GM12878 (cell line): Measurements from ENCODE around the gene ANKRD1. TPM values are rescaled to one million over a fixed set of nuclear protein-coding genes. Genes with fewer than 3 reads are reported as not detected.

Experiments used
- ATAC-seq: fragments of 200-7000 bp; cut with Tn5 transposase; 3 replicates; pipeline ENCODE4 v1.9.1; 2020; ENCODE audit warnings: mild to moderate bottlenecking, moderate library complexity
- BruUV-seq: library from RNA; stranded (reverse); fragments of 400-500 nt; replicated peaks from 2 replicates; lab custom pipeline; 2021; lab: Mats Ljungman, UMichigan
- CTCF ChIA-PET: fragments of 300-600 bp; sonication (Branson Sonifier 250); formaldehyde crosslinking; extraction: SDS; loops from one replicate; lab custom pipeline; 2021; ENCODE audit warnings: inconsistent platforms; lab: Yijun Ruan, JAX
- POLR2A ChIA-PET: fragments of 350-600 bp; formaldehyde crosslinking; extraction: SDS; loops from one replicate; lab custom pipeline; 2021; ENCODE audit warnings: inconsistent platforms; lab: Charles Lee
- RAD21 ChIA-PET: fragments of 300-600 bp; sonication (Branson Sonifier 250); formaldehyde crosslinking; loops from one replicate; lab custom pipeline; 2023; ENCODE audit warnings: antibody characterized with exemption; ENCODE audit not compliant: unreplicated experiment; lab: Charles Lee
- SMC1A ChIA-PET: fragments of 300-600 bp; sonication (Branson Sonifier 250); formaldehyde crosslinking; loops from one replicate; lab custom pipeline; 2023; ENCODE audit not compliant: unreplicated experiment, uncharacterized antibody; lab: Charles Lee
- DNase-seq: peaks from one replicate; pipeline ENCODE4 v3.0.0-alpha.2; 2011; ENCODE audit warnings: low read depth, low spot score
- FAIRE-seq: peaks from 3 replicates; lab custom pipeline; 2011; peaks lifted over from hg19 to GRCh38; lab: Jason Lieb, UNC
- H2AFZ ChIP-seq: 2 replicates; pipeline ENCODE4 v1.6.0; 2011; ENCODE audit warnings: low read depth, low read length, control low read depth; ENCODE audit not compliant: control insufficient read depth
- H3K27ac ChIP-seq: 2 replicates; pipeline ENCODE4 v1.5.1; 2011; ENCODE audit warnings: control low read depth; ENCODE audit not compliant: control insufficient read depth, insufficient read depth
- H3K27me3 ChIP-seq, 2 experiments: replicated peaks in 1 of 2; 2 replicates each; pipeline versions ENCODE4 v1.6.0 to v1.6.1; 2011; ENCODE audit warnings: low read length in 1 of 2; ENCODE audit not compliant: control insufficient read depth in 2 of 2, insufficient read depth in 2 of 2
- H3K36me3 ChIP-seq, 2 experiments: 2 replicates each; pipeline ENCODE4 v1.5.1; 2011; ENCODE audit warnings: low read length in 1 of 2; ENCODE audit not compliant: control insufficient read depth in 2 of 2, insufficient read depth in 2 of 2
- H3K4me1 ChIP-seq: 2 replicates; pipeline ENCODE4 v1.6.1; 2011; ENCODE audit warnings: mild to moderate bottlenecking, low read length, moderate library complexity, mixed read lengths; ENCODE audit not compliant: control insufficient read depth, insufficient read depth
- H3K4me2 ChIP-seq: 2 replicates; pipeline ENCODE4 v1.6.0; 2011; ENCODE audit warnings: control low read depth; ENCODE audit not compliant: control insufficient read depth, insufficient read depth
- H3K4me3 ChIP-seq: fragments of 200-600 bp; sonication (generic); 2 replicates; pipeline ENCODE4 v1.5.1; 2016
- H3K79me2 ChIP-seq: 2 replicates; pipeline ENCODE4 v1.6.0; 2011; ENCODE audit warnings: low read length; ENCODE audit not compliant: control insufficient read depth, insufficient read depth
- H3K9ac ChIP-seq: 2 replicates; pipeline ENCODE4 v1.8.0; 2011; ENCODE audit warnings: low read length, control low read depth, mixed read lengths; ENCODE audit not compliant: control insufficient read depth, insufficient read depth
- H3K9me3 ChIP-seq: replicated peaks from 3 replicates; pipeline ENCODE4 v1.5.1; 2011; ENCODE audit warnings: mild to moderate bottlenecking, low read length; ENCODE audit not compliant: control insufficient read depth, insufficient read depth
- H4K20me1 ChIP-seq: 2 replicates; pipeline ENCODE4 v1.6.0; 2011; ENCODE audit not compliant: control insufficient read depth, insufficient read depth
- ATF2 ChIP-seq: IDR thresholded peaks from 2 replicates; pipeline ENCODE4 v1.6.1; 2012; ENCODE audit warnings: low read length, inconsistent platforms
- BHLHE40 ChIP-seq, 2 experiments: fragments of 450-650 bp in 1 of 2; IDR thresholded peaks; 2 replicates each; pipeline ENCODE4 v1.6.1; 2011 to 2017; ENCODE audit warnings: low read depth in 2 of 2, borderline replicate concordance in 1 of 2, improper control_type of control experiment in 1 of 2, low read length in 1 of 2, mild to moderate bottlenecking in 1 of 2
- CHD2 ChIP-seq: IDR thresholded peaks from 2 replicates; pipeline ENCODE4 v1.6.1; 2011; ENCODE audit warnings: low read depth, low read length, improper control_type of control experiment, borderline replicate concordance
- CHD4 ChIP-seq: fragments of 200-600 bp; sonication (generic); IDR thresholded peaks from 2 replicates; pipeline ENCODE4 v1.6.1; 2016; ENCODE audit warnings: mild to moderate bottlenecking
- ESRRA ChIP-seq: IDR thresholded peaks from 2 replicates; pipeline ENCODE4 v1.6.1; 2012; ENCODE audit warnings: mild to moderate bottlenecking, low read length, improper control_type of control experiment
- MEF2B ChIP-seq: fragments of 450-650 bp; IDR thresholded peaks from 2 replicates; pipeline ENCODE4 v1.6.1; 2018; ENCODE audit warnings: mild to moderate bottlenecking, moderate library complexity; ENCODE audit not compliant: partially characterized antibody, poor library complexity, severe bottlenecking
- NFIC ChIP-seq: IDR thresholded peaks from 2 replicates; pipeline ENCODE4 v1.6.1; 2012; ENCODE audit warnings: low read depth, mild to moderate bottlenecking, inconsistent platforms, low read length, moderate library complexity
- NR2C2 ChIP-seq: IDR thresholded peaks from 2 replicates; pipeline ENCODE4 v1.6.1; 2011; ENCODE audit warnings: borderline replicate concordance, low read depth; ENCODE audit not compliant: control insufficient read depth, insufficient read length
- PRDM15 ChIP-seq: fragments of 450-650 bp; formaldehyde crosslinking; IDR thresholded peaks from 2 replicates; pipeline ENCODE4 v1.4.0; 2020; ENCODE audit warnings: mild to moderate bottlenecking, moderate library complexity
- RAD51 ChIP-seq: fragments of 450-650 bp; IDR thresholded peaks from 2 replicates; pipeline ENCODE4 v1.6.1; 2016; ENCODE audit warnings: moderate library complexity, mild to moderate bottlenecking, inconsistent platforms
- SMAD5 ChIP-seq: IDR thresholded peaks from 2 replicates; pipeline ENCODE4 v1.6.1; 2016; ENCODE audit warnings: antibody characterized with exemption, low read depth
- WRNIP1 ChIP-seq: IDR thresholded peaks from 2 replicates; pipeline ENCODE4 v1.6.1; 2011; ENCODE audit warnings: low read depth, low read length, improper control_type of control experiment, borderline replicate concordance
- WGBS: methylation state at CpG from one replicate; pipeline ENCODE4 v1.1.6; 2016; ENCODE audit warnings: low lambda C conversion rate; ENCODE audit not compliant: insufficient replicate concordance, insufficient coverage; ENCODE audit errors: missing lambda C conversion rate; 5-methylcytosine and 5-hydroxymethylcytosine counted together
- in situ Hi-C: fragments of 300-500 bp; cut with MboI; formaldehyde crosslinking; loops from 9 replicates; pipeline ENCODE4 v1.14.3; 2018; ENCODE audit warnings: mixed read lengths
- intact Hi-C: fragments of 100-400 bp; cut with micrococcal nuclease; formaldehyde crosslinking; loops from one replicate; pipeline ENCODE4 v1.14.2; 2022; ENCODE audit not compliant: unreplicated experiment
- polyA plus RNA-seq, 11 experiments: library from polyadenylated mRNA; depleted of rRNA in 4 of 11; unstranded in 6 of 11; stranded (reverse) in 5 of 11; fragments of >200 nt; fragmentation: Nextera tagmentation in 4 of 11; fragmentation: Illumina TruSeq in 1 of 11; extraction: Ambion mirVana in 4 of 11; extraction: Trizol in 1 of 11; gene quantifications; 1 replicate in 1 of 11; 2 replicates in 10 of 11; pipeline versions ENCODE4 v1.2.1 to v1.2.3, GENCODE V29; 2011 to 2016; ENCODE audit warnings: inconsistent platforms in 2 of 11, missing spikeins in 2 of 11, low read depth in 1 of 11
- total RNA-seq, 4 experiments: library from RNA; depleted of rRNA in 3 of 4; stranded (reverse); fragments of >200 nt in 3 of 4; fragmentation: Illumina TruSeq in 1 of 4; extraction: Trizol in 1 of 4; gene quantifications; 2 replicates each; pipeline versions ENCODE4 v1.2.1 to v1.2.3, GENCODE V29; 2013 to 2021

ANKRD1 gene
- total and polyA plus RNA-seq, 10 of the 15 experiments (the other 5 are each of a cell fraction or from before 2014, with no cell fraction given) = not detected

- H2AFZ ChIP-seq = no peak overlapping the region
Observed at GRCh38 chr10:90890347-90890746, 30.5 kb downstream of the ANKRD1 start.

GRCh38 chr10:90889636-90890035 is 31.3 kb downstream of the ANKRD1 start:
- CTCF ChIA-PET = interaction anchor here (0.7 to 2.0 kb wide), 3 partner anchors 10 to 498 kb away, joined by 3 to 15 read pairs (median 4); no protein-coding TSS in a partner anchor
- peaks cover 11 to 42% of the 10 kb centered on the region in 2 experiments for H3K36me3 ChIP-seq
- SMC1A ChIA-PET = interaction anchor here (0.6 to 1.7 kb wide), 2 partner anchors 15 to 118 kb away, joined by 3 read pairs; no protein-coding TSS in a partner anchor
- FAIRE-seq (no peak), DNase-seq (no peak), ATAC-seq (no peak)
- H3K9ac ChIP-seq = no peak overlapping the region
- H3K4me2 ChIP-seq = no peak overlapping the region
- H4K20me1 ChIP-seq = no peaks in the 10 kb centered on the region
- no peaks in the 10 kb centered on the region for H3K27me3 ChIP-seq
- H3K4me3 ChIP-seq = no peak overlapping the region
- no peaks in the 10 kb centered on the region for H3K79me2 ChIP-seq
- H3K4me1 ChIP-seq = no peaks in the 10 kb centered on the region
- H3K27ac ChIP-seq = no peak overlapping the region
- in situ Hi-C loops = loop anchor here (25.0 kb wide), 1 partner anchor 1023 kb away; the partner anchor contains the start of genes BTAF1 and FGFBP3
- intact Hi-C loops = loop anchor here (10.0 kb wide), 1 partner anchor 745 kb away; the partner anchor contains the start of gene PPP1R3C
- no TSS peak for BruUV-seq
- POLR2A ChIA-PET = interaction anchor here (0.7 kb wide), 1 partner anchor 507 kb away, joined by 11 read pairs; no protein-coding TSS in a partner anchor
- H3K9me3 ChIP-seq = no peaks in the 10 kb centered on the region
- RAD21 ChIA-PET = no interaction called here
- 100% methylated on average over 1 of the region's 1 CpG for WGBS
- no peak overlapping the region for H2AFZ ChIP-seq
- no peak for TF ChIP-seq PRDM15 (CRISPR knock-in tag)
- TF ChIP-seq BHLHE40 (IDR thresholded peaks at IDR 0.05; ENCODE audit: borderline replicate concordance in 1 of 2, low read depth in 2 of 2, low read length in 1 of 2) = no peak
- TF ChIP-seq RAD51 = no peak
- TF ChIP-seq CHD2 = no peak
- no peak for TF ChIP-seq WRNIP1
- TF ChIP-seq ATF2 = no peak
- no peak for TF ChIP-seq NR2C2
- no peak for TF ChIP-seq SMAD5
- no peak for TF ChIP-seq ESRRA
- TF ChIP-seq CHD4 = no peak
- TF ChIP-seq NFIC = no peak

More at GRCh38 chr10:90890347-90890746, 30.5 kb downstream of the ANKRD1 start:
- H3K36me3 ChIP-seq = peaks cover 11 to 41% of the 10 kb centered on the region in 2 experiments
- no peak for DNase-seq
- no peak for TF ChIP-seq MEF2B
- TF ChIP-seq, all 136 proteins: peak for 0
- BruUV-seq = no TSS peak
- Histone ChIP-seq H3K79me2 (no peaks in the 10 kb centered on the region), H3K27me3 (no peaks in the 10 kb centered on the region), H3K4me2 (no peak overlapping the region), H3K4me3 (no peak overlapping the region), H3K27ac (no peak overlapping the region), H4K20me1 (no peaks in the 10 kb centered on the region), H3K4me1 (no peaks in the 10 kb centered on the region), H3K9me3 (no peaks in the 10 kb centered on the region), H3K9ac (no peak overlapping the region)
- SMC1A ChIA-PET = interaction anchor here (1.7 kb wide), 1 partner anchor 15 kb away, joined by 3 read pairs; no protein-coding TSS in a partner anchor
- ATAC-seq (no peak), FAIRE-seq (no peak)
- CTCF ChIA-PET = interaction anchor here (0.8 to 2.0 kb wide), 2 partner anchors 11 to 39 kb away, joined by 3 to 15 read pairs; no protein-coding TSS in a partner anchor
- intact Hi-C loops (no loop called here), in situ Hi-C loops (loop anchor here (25.0 kb wide), 1 partner anchor 1022 kb away; the partner anchor contains the start of genes BTAF1 and FGFBP3)
- POLR2A ChIA-PET = no interaction called here
- WGBS = 98% methylated on average over 2 of the region's 2 CpGs
- RAD21 ChIA-PET = no interaction called here
